ENCODE data around the gene DDX24.

- TF ChIP-seq CTCF (IDR thresholded peaks at IDR 0.05) (no peak), ZFX (IDR thresholded peaks at IDR 0.05; ENCODE audit: borderline replicate concordance) (no peak)
Observed at GRCh38 chr14:94016446-94016976, 64.5 kb downstream of the DDX24 start.
